GM18861 (cell line): ENCODE measurements around the gene RTN4.

ENCODE experiments used
- ATAC-seq: cut with Tn5 transposase; IDR thresholded peaks from one replicate; pipeline ENCODE4 v1.9.1; 2021; ENCODE audit not compliant: unreplicated experiment

RTN4 gene

DNA sequence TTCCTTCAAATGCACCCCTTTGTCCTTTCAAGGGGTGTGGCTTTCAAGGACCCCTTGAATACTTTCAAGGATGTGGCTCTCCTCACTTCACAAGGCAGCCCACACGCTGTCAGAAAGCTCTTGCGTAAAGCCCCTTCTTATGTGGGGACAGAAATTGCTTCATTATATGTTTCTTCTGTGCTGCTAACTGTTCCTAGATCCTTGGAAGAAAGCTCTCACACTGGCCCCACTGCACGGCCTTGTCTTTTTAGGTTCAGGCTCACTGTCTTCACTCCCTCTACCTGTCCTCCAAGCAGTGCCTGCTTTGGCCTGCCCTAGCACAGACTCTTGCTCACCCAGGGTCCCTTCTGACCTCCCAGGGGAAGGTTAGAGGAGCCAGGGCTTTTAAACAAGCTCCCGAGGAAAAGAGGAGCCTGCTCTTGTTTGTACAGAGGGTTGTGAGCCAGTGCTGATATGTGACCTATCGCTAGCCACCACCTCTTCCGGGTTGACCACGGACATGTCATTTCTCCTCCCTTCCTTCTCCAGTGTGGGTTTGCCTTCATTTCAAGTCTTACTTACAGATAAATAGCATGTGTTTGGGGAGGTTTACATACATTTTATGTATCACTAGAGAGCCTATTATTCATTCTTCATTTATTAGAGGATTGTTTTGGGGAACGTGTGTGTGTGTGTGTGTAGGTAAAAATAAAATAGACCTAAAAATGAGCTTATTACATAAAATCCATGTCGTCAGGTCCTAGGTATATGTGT, 94.7 kb downstream of the RTN4 start:
- ATAC-seq: no peak

DNA sequence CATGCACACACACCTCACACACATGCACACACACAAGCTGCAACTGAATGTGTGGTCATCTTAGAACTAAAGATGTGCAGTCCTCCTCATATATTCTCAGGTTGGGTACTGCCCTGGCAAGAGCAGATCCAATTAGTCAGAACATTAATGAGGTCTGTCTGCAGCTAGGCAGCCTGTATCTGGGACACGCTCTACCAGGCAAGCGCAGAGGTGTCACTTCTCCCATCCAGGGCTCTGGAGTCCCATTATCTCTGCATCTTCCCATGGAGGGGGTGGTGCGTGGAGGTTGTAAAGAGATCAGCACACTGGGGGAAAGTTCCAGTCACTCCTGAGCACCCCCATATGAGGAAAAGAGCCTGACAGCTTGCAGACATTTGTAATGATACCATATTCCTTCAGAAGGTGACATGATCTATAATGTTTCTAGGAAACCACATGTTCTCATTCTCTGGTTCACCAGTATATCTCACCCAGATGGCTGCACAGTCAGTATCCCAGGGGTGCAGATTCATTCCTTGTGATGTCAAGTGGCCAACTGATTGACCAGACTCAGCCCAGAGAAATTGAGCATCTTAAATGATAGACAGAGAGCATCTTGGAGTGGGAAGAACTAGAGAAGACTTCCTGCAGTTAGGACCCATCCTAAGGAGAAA, 95.4 kb downstream of the RTN4 start:
- ATAC-seq: no peak

GRCh38 chr2:54954158-54954557, 96.1 kb downstream of the RTN4 start:
- no peak for ATAC-seq

DNA sequence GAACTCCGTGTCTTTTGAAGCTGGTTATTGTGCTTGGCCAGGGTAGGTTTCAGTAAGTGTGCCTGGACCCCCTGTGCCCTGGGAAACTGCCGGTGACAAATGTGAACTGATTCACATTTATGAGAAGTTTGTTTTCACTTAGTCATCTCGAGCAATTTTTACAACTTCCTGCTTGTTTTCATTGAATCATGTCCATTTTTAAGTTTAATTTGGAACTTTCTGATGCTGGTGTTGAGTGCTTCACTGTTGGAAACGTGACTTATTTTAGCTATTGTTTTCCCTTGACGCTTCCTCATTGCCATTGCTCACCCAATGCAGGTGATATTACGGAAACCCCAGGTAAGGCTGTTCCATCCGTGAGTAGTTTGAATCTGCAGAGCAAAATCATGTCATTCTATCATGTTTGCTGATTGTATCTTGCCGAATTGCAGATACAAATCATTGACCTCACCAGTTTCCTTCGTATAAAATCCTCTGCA, 97.2 kb downstream of the RTN4 start:
- ATAC-seq: no peak

DNA sequence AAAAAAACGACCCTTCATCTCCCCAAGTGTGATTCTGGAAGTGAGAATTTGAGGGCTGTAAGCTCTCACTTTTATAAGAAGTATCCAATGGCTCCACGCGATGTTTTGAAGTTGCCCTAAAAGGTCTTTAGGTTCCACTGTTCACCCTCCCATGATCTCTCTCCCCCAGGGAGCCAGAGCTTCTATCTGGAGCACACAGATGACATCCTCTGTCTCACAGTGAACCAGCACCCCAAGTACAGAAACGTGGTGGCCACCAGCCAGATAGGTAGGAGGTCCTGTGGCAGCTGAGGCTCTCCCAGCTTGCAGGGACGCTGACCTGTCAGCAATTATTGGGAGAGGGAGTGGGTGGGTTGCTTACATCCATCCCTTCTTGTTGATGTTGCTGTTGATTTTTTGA, 97.8 kb downstream of the RTN4 start:
- no peak for ATAC-seq

DNA sequence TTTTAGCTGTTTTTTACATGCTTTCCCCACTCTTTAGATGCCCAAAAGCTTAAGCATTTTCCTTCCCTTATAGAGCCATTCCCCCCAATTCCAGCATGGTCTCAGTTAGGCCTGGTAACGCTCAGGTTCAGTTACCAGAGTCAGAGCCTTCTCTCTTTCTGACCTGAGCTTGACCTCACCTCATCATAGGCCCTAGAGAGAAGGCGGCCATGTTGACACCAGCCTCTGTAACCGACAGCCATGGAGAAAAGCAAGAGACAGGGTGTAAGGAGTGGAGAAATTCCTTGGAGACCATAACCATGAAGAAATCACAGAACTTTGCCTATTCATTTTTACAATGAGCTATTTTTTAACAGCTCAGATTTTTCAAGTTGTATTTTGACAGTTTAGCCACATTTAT, 99.4 kb downstream of the RTN4 start:
- ATAC-seq: no peak

GRCh38 chr2:54949431-54949830, 100.8 kb downstream of the RTN4 start:
- no peak for ATAC-seq

GRCh38 chr2:54948120-54948519, 102.1 kb downstream of the RTN4 start:
- ATAC-seq: no peak

DNA sequence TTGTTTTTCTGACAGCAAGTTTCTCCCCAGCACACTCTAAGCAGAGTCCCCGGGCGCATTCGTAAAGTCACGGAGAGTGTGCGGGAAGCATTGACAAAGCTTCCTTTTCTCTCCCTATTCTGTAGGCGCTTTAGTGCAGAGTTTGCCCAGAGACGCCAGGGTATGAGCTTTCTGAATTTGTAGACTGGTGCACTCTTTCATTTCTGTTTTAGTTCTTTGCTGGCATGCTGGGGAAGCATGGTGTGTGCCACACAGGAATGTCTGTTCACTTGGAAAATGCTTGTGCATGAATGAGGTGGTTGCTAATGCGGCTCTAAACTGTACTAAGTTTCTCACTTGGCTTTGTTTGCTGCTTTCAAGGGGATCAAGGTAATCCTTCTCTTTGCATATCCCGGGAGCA, 102.6 kb downstream of the RTN4 start:
- ATAC-seq: no peak

DNA sequence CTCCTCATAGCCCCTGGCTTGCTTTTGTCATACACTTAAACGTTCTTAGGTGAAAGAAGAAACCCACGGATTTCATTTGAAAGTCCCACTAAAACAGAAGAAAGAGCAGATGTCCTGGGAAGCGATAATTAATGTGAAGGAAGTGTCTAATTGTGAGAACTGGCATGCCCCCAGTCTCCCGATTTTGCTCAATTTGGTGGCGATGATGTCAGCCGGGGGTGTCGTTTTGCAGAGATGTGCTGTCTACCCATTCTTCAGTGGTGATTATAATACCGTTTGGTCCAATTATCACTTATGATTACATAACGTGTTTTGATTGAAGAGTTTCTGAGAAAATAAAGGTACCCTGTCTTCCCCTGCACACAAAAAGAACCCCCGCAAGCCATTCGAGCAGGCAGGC, 103.1 kb downstream of the RTN4 start:
- no peak for ATAC-seq

DNA sequence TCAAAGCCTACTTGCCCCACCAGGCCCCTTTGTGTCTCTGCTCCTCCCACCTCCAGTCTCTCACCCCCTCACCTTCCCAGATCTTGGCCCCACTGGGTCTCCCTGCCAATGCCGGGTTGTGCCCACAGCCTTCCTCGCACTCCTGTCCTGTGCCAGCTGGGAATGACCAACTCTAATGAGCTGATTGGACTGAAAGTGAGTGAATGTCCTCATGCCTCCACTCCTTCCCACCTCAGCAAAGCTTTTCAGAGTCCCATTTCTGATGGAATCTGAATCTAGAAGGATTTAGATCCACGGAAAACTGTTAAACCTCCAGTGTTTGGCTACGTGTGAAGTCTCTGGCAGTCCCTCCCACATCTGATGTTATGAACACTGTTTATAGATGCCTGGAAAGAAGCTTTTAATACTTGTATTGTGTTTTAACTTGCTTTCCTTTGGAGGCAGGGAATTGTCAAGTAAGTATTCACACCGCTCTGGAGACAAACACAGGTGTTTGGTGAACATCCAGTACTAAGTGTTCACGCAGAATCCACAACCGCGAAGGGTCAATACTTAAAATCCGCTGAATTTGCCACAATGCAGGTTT, 103.9 kb downstream of the RTN4 start:
- no peak for ATAC-seq

- ATAC-seq: no peak
These were observed 104.6 kb downstream of the RTN4 start for GRCh38 chr2:54945391-54946219.

GRCh38 chr2:54944724-54945326, 105.4 kb downstream of the RTN4 start:
- ATAC-seq: no peak

GRCh38 chr2:54942373-54942772, 107.9 kb downstream of the RTN4 start:
- ATAC-seq: no peak

DNA sequence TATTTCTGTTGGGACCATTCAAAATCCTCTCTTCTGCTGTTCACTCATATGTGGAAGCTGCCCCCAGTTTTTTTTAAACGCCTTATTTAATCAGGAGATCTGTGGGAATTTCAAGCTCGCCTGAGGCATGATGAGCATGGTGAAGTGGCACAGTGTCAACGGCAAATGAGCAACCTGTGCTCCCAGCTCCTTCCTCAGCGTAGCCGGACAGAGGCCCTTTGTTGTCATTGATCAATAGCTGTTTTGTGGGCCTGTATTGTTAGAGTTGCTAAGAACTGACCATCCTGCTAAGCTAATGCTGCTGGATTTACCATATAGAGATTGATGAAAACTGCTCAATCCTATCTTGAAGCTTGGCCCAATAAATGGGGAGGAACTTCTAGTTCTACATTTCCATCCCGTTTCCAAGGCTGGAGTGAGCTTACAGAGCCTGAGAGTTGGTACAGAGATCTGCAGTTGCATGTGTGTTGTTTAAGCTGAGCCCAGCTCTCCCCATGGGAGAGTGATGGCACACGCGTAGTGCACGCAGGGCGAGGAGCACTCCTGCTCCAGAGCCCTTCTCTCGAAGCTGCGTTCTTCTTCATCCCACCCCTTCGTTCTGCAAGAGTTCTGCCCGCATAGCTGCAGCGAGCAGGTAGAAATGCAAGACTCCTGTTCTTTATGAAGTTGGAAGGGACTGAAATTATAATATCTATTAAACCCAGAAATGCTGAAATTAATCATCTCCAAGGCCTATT, 108.8 kb downstream of the RTN4 start:
- no peak for ATAC-seq

- ATAC-seq: no peak
These were observed 109.5 kb downstream of the RTN4 start for GRCh38 chr2:54940723-54941122.

DNA sequence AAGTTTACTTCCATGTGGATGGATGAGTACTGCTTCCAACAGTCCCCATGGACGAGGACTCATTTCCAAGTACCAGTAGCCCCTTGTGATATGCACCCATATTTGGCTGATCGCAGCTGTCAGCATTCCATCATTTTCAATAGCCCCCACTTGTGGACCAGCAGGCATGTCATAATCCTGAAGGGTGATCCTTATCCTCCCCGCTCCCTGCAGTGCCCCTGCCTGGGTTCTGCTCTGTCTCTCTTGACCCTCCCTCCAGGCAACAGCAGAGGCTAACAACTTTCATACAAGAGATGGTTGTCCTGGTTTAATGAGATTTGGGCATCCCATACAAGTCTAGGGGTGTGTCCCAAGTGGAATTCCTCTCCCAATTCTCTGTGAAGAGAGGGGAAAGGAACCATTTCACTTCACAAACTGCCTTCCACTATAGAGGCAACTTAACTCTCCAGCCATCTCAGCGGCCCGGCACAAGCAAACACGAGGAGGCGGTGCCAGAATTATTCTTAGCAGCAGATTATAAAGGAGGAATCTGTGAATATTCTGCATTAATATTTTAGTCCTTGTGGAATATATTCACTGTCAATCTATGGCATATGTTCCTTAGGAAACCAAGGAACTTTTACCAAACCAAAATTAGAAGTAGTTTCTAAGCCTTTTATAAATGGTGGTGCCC, 110.7 kb downstream of the RTN4 start:
- no peak for ATAC-seq

DNA sequence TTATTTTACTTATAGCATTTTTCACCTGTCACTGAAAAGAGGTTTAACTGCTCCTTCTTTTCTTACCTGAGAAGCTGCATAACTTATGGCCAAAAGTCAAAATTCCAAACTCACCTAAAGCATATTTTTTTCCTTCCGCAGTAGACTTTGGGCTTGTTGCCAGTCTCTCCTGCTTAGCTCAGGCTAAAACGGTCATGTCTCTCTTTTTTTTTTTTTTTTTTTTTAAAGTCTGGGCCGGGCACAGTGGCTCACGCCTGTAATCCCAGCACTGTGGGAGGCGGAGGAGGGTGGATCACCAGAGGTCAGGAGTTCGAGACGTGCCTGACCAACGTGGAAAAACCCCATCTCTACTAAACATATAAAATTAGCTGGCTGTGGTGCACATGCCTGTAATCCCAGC, 113.5 kb downstream of the RTN4 start:
- no peak for ATAC-seq

GRCh38 chr2:54935389-54935788, 114.9 kb downstream of the RTN4 start:
- no peak for ATAC-seq

GRCh38 chr2:54931473-54931872, 118.8 kb downstream of the RTN4 start:
- no peak for ATAC-seq
